EL (cell line): ENCODE results near the gene FOXP1.
"Not testable (repeated sequence)": the region's sequence is repeated elsewhere in the genome, so short reads cannot be mapped to it uniquely, and the experiment has no call there.

Source experiments
- DNase-seq: peaks from one replicate; pipeline ENCODE4 v3.0.0-alpha.2; 2016

Gene FOXP1

GRCh38 chr3:71526448-71526847 lies 57.1 kb downstream of the FOXP1 start:
- not testable (repeated sequence) for DNase-seq

- no peak for DNase-seq
Measured at GRCh38 chr3:71525391-71525790, 58.1 kb downstream of the FOXP1 start.

GRCh38 chr3:71524672-71525071 lies 58.9 kb downstream of the FOXP1 start:
- DNase-seq, result no peak

GRCh38 chr3:71523628-71524027 lies 59.9 kb downstream of the FOXP1 start:
- no peak for DNase-seq

GRCh38 chr3:71521940-71522876 lies 61.3 kb downstream of the FOXP1 start:
- DNase-seq, result no peak

- no peak for DNase-seq
Measured at GRCh38 chr3:71521021-71521352, 62.5 kb downstream of the FOXP1 start.

GRCh38 chr3:71520161-71521020 lies 63.1 kb downstream of the FOXP1 start:
- DNase-seq, result no peak

GRCh38 chr3:71518089-71518488 lies 65.4 kb downstream of the FOXP1 start:
- no peak for DNase-seq

GRCh38 chr3:71517271-71517791 lies 66.2 kb downstream of the FOXP1 start:
- peak; percentile 18 for DNase-seq

- DNase-seq, result no peak
Measured at GRCh38 chr3:71515636-71516365, 67.7 kb downstream of the FOXP1 start.

GRCh38 chr3:71514621-71515020 lies 68.9 kb downstream of the FOXP1 start:
- peak; percentile 28 for DNase-seq

GRCh38 chr3:71513515-71513914 lies 70.0 kb downstream of the FOXP1 start:
- DNase-seq, result no peak

GRCh38 chr3:71513081-71513480 lies 70.4 kb downstream of the FOXP1 start:
- DNase-seq, result no peak

- no peak for DNase-seq
Measured at GRCh38 chr3:71512544-71512943, 71.0 kb downstream of the FOXP1 start.

GRCh38 chr3:71512000-71512399 lies 71.5 kb downstream of the FOXP1 start:
- no peak for DNase-seq

GRCh38 chr3:71511446-71511845 lies 72.1 kb downstream of the FOXP1 start:
- no peak for DNase-seq

GRCh38 chr3:71511037-71511436 lies 72.5 kb downstream of the FOXP1 start:
- DNase-seq, result peak; percentile 91

- peak; percentile 60 for DNase-seq
Measured at GRCh38 chr3:71510510-71510909, 73.0 kb downstream of the FOXP1 start.

GRCh38 chr3:71509066-71509465 lies 74.5 kb downstream of the FOXP1 start:
- peak; percentile 16 for DNase-seq

- DNase-seq, result no peak
Measured at GRCh38 chr3:71505767-71506350, 77.7 kb downstream of the FOXP1 start.

GRCh38 chr3:71504250-71505036 lies 79.1 kb downstream of the FOXP1 start:
- peak; percentile 92 for DNase-seq
